GM19455 (cell line): ENCODE data around the gene TMEM37.
A peak's percentile ranks its signal among the peaks of the same experiment; 100 is the strongest.

Experiments used
- ATAC-seq: cut with Tn5 transposase; IDR thresholded peaks from one replicate; pipeline ENCODE4 v1.9.1; 2021; ENCODE audit not compliant: unreplicated experiment

TMEM37 gene

GRCh38 chr2:119476301-119477112 is 44.9 kb downstream of the TMEM37 start:
- peak; percentile 76 for ATAC-seq

DNA sequence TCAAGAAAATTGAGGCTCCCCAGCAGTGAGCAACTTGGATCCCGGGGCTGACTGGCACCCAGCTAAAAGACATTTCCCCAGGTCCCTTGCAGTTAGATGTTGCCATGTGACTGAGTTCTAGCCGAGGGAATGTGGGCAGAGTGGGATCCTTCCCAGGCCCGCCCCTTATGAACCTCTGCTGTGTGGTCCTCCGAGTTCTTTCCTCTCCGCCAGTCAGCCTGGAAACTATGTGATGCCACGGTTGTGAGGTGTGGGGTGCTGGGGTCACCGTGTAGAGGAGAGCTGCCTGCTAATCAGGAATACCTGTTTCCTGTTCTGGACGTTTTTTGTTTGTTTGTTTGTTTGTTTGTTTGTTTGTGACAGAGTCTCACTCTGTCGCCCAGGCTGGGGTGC is 45.5 kb downstream of the TMEM37 start:
- no peak for ATAC-seq

DNA sequence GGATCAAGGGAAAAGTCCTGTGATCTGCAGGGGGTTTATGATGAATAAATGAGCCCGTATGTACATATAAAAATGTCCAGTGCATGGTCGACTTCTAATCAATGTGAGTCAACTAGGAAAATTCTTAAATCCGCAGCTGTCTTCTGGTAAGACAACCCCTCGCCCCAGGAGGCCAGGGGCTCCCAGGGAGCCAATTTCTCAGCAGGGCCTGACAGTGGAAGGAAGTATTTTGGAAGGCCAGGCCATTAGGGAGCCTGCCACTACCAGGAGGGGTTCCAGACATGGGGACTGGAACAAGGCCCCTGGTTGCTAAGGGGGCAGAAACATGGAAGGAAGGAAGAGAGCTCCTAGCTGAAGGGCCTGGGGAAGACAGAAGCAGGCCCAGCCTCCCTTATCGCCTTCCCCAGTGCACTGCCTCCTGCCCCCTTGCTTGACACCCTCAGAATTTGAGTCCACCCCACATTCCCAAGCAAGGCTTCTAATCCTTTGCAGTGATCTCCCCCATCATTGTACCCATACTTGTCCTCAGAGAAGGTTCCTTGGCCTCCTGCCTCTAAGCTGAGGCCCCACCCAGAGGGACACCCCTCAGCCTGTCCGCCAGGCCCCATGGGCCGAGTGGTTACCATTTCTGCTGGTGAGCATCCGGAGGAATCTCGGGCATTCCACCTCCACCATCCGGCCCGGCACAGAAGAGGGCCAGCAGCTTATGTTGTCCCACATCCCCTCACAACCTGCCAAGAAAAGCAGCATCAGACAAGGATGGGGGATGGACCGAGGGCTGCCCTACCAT is 46.7 kb downstream of the TMEM37 start:
- no peak for ATAC-seq

- no peak for ATAC-seq
Observed at GRCh38 chr2:119478978-119479295, 47.3 kb downstream of the TMEM37 start.

DNA sequence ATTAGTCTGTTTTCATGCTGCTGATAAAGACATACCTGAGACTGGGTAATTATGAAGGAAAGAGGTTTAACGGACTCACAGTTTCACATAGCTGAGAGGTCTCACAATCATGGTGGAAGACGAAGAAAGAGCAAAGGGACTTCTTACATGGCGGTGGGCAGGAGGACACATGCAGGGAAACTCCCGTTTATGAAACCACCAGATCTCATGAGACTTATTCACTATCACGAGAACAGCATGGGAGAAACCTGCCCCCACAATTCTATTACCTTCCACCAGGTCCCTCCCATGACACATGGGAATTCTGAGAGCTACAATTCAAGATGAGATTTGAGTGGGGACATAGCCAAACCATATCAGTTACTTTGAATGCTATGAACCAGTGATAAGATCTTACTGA is 48.5 kb downstream of the TMEM37 start:
- no peak for ATAC-seq

- no peak for ATAC-seq
Observed at GRCh38 chr2:119480718-119481142, 49.1 kb downstream of the TMEM37 start.

- no peak for ATAC-seq
Observed at GRCh38 chr2:119481501-119482455, 50.1 kb downstream of the TMEM37 start.

DNA sequence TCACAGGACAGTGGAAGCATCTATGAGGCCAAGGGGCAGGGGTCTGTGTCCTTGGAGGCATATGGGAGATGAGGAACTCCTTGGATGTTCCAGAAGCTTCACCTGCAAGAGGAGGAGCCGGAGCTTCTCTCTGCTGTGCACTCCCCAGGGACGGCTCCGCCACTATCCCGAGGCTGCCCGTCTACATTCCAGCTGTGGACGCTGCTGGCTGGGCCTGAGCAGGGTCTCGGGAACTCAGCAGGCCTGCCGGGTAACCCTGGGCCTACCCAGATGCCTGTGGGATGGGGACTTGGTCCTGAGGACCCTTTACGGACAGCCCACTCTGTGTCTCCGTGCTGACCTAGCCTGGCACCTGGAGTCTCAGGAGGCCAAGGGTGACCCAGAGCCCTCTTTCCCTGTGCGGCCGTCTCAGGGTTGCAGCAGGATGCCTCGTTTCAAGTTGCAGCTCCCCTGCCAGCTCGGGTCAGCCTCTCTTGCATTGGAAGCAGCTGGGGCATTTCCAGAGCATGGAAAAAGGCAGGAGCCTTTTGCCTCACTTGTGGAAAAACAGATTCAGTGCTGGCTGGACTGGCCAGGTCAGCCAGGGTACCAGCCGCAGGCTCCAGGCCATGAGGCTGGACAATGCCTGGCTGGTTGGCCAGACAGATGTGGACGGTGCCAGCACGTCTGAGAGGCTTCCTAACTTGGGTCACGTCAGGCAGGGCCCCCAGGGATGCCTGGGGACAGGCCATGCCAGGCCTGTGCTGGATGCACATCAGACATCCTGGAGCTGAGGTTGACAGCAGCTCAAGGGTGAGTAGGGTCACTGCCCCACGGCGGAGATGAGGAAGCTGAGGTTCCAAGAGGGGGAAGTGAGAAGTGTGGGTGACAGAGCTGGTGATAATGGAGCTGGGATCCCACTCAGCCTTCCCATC is 51.1 kb downstream of the TMEM37 start:
- no peak for ATAC-seq

DNA sequence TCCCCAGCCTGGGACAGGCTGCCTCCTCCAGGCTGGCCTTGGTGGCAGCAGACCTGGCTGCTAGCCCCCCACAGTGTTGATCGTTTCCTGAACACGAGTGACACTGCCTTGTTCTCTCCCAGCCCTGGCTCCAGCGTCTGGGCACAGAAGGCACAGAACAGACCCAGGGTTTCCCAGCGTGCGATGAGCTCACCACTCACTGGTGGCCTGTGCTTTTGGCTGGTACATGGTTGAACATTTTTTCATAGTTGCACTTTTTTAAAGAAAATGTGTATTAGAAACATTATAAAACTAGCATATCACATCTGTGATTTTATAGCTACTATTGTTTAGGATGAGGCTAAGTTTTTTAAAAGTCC is 51.7 kb downstream of the TMEM37 start:
- ATAC-seq = no peak

DNA sequence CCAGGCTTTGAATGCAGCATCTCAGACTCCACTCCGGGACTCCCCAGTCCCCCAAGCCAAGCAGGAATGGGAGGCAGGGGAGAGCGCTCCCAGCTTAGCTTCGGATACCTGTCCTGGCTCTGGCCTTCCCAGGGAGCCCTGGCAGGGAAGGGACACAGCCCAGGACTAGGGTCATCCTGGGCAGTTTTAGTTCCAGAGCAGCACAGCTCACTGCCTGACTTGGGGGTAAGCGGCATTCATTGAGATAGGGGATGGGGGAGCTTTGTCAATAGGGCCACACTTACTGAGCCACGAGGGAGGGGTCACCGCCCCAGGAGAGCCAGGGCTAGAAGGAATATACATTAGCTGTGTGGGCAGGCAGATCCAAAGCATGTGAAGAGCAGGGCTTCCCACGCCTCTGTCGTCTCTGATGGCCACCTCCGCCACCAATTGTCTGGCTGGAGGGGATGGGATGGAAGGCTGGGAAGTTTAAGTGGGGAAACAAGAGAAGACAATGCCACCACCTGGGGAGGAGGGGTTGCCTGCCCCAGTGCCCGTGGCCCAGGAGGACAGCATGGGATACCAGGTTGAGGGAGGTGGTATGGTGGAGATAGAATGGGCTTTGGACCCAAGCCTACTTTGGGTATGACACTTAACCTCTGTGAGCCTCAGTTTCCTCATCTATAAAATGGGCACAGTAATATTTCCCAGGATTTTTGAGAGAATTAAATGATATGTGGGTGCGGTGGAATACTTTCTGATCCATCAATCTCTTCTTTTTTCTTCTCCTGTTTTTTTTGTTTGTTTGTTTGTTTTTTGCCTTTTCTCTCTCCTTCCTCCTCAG is 52.5 kb downstream of the TMEM37 start:
- no peak for ATAC-seq

- ATAC-seq = no peak
Observed at GRCh38 chr2:119484834-119485233, 53.2 kb downstream of the TMEM37 start.

DNA sequence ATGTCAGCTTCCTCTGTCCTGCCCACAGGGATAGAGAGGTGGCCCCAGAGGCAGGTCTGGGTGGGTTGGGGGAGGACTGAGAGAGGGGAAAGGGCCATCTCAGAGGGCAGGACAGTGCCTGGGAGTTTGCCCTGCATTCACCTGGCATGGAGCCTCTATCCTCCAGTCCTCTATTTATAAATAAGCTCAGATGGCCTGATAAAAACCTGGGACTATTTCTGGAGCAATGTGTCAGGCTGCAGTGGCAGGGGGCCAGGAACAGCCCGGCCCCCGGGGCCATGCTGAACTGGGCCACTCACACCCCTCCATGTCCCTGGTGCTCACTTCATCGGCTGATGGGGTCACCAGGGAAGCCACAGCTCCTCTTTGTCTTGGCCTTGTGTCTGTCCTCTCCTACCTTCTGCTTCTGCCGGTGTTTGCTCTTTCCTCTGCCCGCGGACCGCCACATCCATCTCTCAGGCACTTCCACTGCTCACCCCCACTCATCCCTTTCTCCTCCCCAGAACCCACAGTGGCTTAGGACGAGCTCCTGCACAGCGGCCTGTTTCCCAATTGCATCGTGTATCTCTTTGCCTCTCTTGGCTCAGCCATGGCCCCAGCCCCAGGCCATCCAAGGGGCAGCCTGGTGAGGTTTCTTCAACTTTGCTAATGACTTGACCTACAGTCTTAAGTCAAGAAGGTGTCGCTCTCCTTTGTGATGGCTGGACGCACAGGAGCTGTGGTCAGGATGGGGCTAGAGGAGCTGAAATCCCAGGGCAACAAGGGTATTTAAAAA is 53.9 kb downstream of the TMEM37 start:
- ATAC-seq = no peak

DNA sequence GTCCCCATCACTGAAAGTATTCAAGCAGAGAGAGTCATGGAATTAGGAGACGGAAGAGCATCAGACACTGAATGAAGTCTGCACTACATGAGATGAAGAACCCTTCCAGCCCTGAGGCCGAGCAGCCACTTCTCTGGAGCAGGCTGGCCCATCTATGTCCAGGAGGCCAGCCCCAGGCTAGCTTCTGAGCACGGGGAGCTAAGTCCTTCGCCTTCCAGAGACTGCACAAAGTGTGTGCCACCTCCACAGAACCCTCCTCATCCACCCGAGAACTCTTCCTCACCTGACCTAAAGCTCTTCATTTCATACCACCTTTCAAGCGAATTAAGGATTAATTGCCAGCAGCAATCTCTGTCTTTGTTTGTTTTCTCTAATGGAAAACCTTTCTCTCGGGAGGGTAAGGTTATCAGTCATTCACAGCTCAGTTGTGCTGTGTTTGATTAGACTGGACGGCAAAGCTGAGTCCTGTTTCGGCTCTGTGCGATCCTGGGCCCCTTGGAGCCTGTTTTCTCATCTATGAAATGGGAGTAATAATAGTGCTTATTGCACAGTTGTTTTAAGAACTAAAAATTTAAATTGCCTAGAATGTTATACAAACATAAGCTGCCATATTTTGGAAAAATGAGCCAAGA is 54.7 kb downstream of the TMEM37 start:
- ATAC-seq = no peak

- ATAC-seq = no peak
Observed at GRCh38 chr2:119486886-119487285, 55.2 kb downstream of the TMEM37 start.

- ATAC-seq = peak; percentile 66
Observed at GRCh38 chr2:119487434-119488244, 56.0 kb downstream of the TMEM37 start.
